Nephron (organoid): ENCODE measurements around the gene MRPL16.

Source experiments
- H3K27ac Mint-ChIP-seq, 3 experiments: 2 replicates each; pipeline ENCODE4 v1.8.0; 2020; ENCODE audit warnings: mixed read lengths in 3 of 3, mild to moderate bottlenecking in 2 of 3, moderate library complexity in 1 of 3
- H3K27me3 Mint-ChIP-seq: 2 replicates; pipeline ENCODE4 v1.8.0; 2021; ENCODE audit warnings: low read depth, mild to moderate bottlenecking, moderate library complexity, mixed read lengths
- H3K36me3 Mint-ChIP-seq: 2 replicates; pipeline ENCODE4 v1.8.0; 2020; ENCODE audit warnings: low read depth, mixed read lengths
- H3K4me1 Mint-ChIP-seq: 2 replicates; pipeline ENCODE4 v1.8.0; 2020; ENCODE audit warnings: mixed read lengths
- H3K4me3 Mint-ChIP-seq, 3 experiments: 2 replicates each; pipeline ENCODE4 v1.8.0; 2020; ENCODE audit warnings: mild to moderate bottlenecking in 3 of 3, mixed read lengths in 3 of 3, moderate library complexity in 2 of 3
- H3K9me3 Mint-ChIP-seq: 2 replicates; pipeline ENCODE4 v1.8.0; 2020; ENCODE audit warnings: mixed read lengths
- TF ChIP-seq, protein P1 (sequence below), 3 experiments: fragments of 200-600 bp; sonication (generic); IDR thresholded peaks; one replicate each; pipeline ENCODE4 v1.5.0; 2021; ENCODE audit warnings: antibody characterized with exemption in 3 of 3; ENCODE audit not compliant: unreplicated experiment in 3 of 3

The MRPL16 gene

DNA sequence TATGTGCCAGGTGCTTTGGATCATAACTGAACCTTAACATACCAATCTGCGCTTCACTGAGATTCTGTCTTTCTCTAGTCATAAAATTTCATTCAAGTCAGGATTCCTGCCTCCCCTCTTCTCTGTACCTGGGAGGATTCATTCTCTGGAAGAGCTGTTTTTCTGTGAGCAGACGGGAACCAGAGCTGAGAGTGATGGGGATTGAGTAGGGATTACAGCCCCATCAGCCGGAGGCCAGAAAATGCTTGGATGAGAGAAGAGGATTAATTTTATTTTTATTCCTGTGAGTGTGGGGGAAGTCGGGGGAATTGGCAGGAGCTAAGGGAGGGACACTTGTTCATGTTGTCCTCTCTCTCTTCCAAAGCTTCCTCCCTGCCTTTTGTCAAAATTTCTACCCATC is 50.7 kb downstream of the MRPL16 start:
- peak overlapping the region in 1 of 3 experiments; percentile 16 for H3K4me3 Mint-ChIP-seq
- no peaks in the 10 kb centered on the region for H3K36me3 Mint-ChIP-seq
- TF ChIP-seq, protein P1, sequence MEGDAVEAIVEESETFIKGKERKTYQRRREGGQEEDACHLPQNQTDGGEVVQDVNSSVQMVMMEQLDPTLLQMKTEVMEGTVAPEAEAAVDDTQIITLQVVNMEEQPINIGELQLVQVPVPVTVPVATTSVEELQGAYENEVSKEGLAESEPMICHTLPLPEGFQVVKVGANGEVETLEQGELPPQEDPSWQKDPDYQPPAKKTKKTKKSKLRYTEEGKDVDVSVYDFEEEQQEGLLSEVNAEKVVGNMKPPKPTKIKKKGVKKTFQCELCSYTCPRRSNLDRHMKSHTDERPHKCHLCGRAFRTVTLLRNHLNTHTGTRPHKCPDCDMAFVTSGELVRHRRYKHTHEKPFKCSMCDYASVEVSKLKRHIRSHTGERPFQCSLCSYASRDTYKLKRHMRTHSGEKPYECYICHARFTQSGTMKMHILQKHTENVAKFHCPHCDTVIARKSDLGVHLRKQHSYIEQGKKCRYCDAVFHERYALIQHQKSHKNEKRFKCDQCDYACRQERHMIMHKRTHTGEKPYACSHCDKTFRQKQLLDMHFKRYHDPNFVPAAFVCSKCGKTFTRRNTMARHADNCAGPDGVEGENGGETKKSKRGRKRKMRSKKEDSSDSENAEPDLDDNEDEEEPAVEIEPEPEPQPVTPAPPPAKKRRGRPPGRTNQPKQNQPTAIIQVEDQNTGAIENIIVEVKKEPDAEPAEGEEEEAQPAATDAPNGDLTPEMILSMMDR (IDR thresholded peaks at IDR 0.05; ENCODE audit: unreplicated experiment in 3 of 3), result no peak
- peaks cover 1% of the 10 kb centered on the region for H3K4me1 Mint-ChIP-seq
- no peaks in the 10 kb centered on the region for H3K9me3 Mint-ChIP-seq
- H3K27ac Mint-ChIP-seq, result peak overlapping the region in 2 of 3 experiments; percentile 69 to 88
- H3K27me3 Mint-ChIP-seq, result peaks cover 37% of the 10 kb centered on the region

DNA sequence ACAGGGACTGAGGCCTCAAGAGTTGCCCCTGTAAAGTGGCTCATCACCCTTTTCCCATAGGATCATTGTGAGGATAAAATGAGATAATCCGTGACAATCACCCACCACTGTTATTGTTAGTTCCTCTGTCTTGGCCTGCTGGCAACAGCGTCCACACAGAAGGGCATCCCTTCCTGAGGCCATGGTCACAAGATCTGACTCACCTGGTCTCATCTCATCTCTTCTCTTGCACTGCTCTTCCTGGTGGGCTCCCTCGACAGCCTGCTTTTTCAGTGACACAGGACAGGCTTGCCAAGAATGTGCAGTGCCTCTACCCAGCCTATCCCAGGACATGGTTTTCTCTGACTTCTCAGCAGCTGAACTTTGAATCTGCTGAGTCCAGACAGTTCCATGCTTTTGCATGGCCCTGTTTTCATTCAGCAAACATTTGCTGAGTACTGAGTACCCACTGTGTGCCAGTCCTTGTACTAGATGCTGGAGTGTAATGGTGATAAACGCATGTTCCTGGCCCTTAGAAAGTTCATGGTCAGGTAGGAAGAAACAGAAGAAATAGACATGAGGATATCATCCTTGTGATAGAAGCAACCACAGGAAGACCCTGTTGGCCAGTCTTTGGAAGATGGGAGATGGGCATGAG is 52.1 kb downstream of the MRPL16 start:
- Mint-ChIP-seq H3K27me3 (peaks cover 49% of the 10 kb centered on the region), H3K27ac (peak overlapping the region in 1 of 3 experiments; percentile 28), H3K36me3 (no peaks in the 10 kb centered on the region), H3K4me3 (peak overlapping the region; percentile 9 to 36 (median 21)), H3K4me1 (peaks cover 11% of the 10 kb centered on the region), H3K9me3 (no peaks in the 10 kb centered on the region)
- TF ChIP-seq, protein P1 (IDR thresholded peaks at IDR 0.05; ENCODE audit: unreplicated experiment in 3 of 3), result no peak

DNA sequence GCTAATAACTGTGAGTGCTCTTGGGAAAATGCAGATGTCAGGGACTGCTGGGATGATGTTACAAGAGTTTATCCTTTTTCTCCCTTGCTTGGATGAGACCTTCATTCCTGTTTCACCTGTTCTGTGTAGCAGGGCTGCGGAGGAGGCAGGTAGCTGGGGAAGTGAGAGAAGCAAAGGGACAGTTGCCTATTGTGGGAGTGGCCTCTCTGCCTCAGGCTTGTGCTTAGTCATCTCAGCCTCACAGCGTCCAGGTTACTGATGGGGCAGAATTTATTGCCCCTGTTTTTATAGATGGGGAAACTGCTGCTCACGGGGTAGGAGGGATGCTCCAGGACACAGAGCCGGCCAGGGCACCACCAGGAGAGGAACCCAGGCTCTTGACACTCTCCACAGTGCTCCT is 53.7 kb downstream of the MRPL16 start:
- peaks cover 11% of the 10 kb centered on the region for H3K4me1 Mint-ChIP-seq
- TF ChIP-seq, protein P1 (IDR thresholded peaks at IDR 0.05; ENCODE audit: unreplicated experiment in 3 of 3), result no peak
- no peaks in the 10 kb centered on the region for H3K36me3 Mint-ChIP-seq
- peak overlapping the region; percentile 83 to 89 (median 89) for H3K4me3 Mint-ChIP-seq
- H3K27me3 Mint-ChIP-seq, result peaks cover 49% of the 10 kb centered on the region
- H3K9me3 Mint-ChIP-seq, result no peaks in the 10 kb centered on the region
- H3K27ac Mint-ChIP-seq, result peak overlapping the region in 2 of 3 experiments; percentile 75 to 78

DNA sequence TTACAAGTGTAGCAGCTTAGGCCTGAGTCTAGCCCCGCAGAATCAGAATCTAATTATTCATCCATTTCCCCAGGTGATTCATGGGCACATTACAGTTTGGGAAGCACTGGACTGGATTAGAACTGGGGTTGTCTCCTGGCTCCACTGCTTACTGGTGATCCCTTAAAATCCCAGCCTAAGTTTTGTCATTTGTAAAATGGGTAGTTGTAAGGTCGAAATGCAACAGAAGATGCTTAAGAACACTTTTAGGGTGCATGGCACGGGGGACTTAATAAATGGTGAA is 54.1 kb downstream of the MRPL16 start:
- peaks cover 11% of the 10 kb centered on the region for H3K4me1 Mint-ChIP-seq
- H3K4me3 Mint-ChIP-seq, result peak overlapping the region; percentile 83 to 89 (median 89)
- H3K9me3 Mint-ChIP-seq, result no peaks in the 10 kb centered on the region
- no peaks in the 10 kb centered on the region for H3K36me3 Mint-ChIP-seq
- TF ChIP-seq, protein P1 (IDR thresholded peaks at IDR 0.05; ENCODE audit: unreplicated experiment in 3 of 3), result no peak
- peak overlapping the region in 2 of 3 experiments; percentile 75 to 78 for H3K27ac Mint-ChIP-seq
- peaks cover 49% of the 10 kb centered on the region for H3K27me3 Mint-ChIP-seq
